GM06990 (cell line): Measurements from ENCODE around the gene ZNF513.

Experiments used
- DNase-seq: peaks from one replicate; pipeline ENCODE4 v3.0.0-alpha.2; 2011; ENCODE audit not compliant: insufficient read length; ENCODE audit errors: extremely low read depth
- H3K27me3 ChIP-seq: replicated peaks from 2 replicates; pipeline ENCODE4 v1.6.0; 2011; ENCODE audit warnings: low read length; ENCODE audit not compliant: control insufficient read depth, insufficient read depth
- H3K36me3 ChIP-seq: 2 replicates; pipeline ENCODE4 v1.5.1; 2011; ENCODE audit warnings: low read length; ENCODE audit not compliant: control insufficient read depth, insufficient read depth
- H3K4me3 ChIP-seq: replicated peaks from 2 replicates; pipeline ENCODE4 v1.5.1; 2011; ENCODE audit warnings: low read depth, mild to moderate bottlenecking, control low read depth, low read length
- CTCF ChIP-seq: IDR thresholded peaks from 2 replicates; pipeline ENCODE4 v1.5.1; 2011; ENCODE audit warnings: low read length, control low read depth, mild to moderate bottlenecking, inconsistent platforms; ENCODE audit not compliant: insufficient read depth, poor library complexity, severe bottlenecking

The ZNF513 gene

DNA sequence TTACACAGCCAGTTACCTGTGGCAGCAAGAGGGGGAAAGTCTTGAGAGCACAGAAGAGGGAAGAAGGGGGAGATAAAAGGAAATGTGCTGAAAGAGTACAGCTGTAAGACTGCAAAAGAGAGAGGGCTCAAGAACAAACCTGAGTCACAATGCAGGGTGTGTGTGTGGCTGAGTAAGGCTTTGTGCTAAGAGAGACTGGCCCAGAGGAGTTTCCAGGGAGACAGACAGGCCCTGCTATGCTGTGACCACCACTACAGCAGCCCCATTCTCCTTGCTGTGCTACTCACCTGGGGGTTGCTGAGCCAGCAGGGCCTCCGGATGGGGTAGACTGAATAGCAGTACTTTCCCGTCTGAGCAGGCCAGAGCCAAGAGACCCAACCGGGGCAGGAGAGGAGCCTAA lies 45.2 kb downstream of the ZNF513 start:
- no peak overlapping the region for H3K4me3 ChIP-seq
- peaks cover 24% of the 10 kb centered on the region for H3K36me3 ChIP-seq
- no peak for TF ChIP-seq CTCF
- no peak for DNase-seq
- H3K27me3 ChIP-seq = no peaks in the 10 kb centered on the region
